Colonic mucosa (tissue), 2 donors: ENCODE data around the gene EDNRB. TPM values are rescaled to one million over a fixed set of nuclear protein-coding genes. Genes with fewer than 3 reads are reported as not detected.

ENCODE experiments used
- total RNA-seq, 2 donors: library from RNA; stranded (reverse); fragmentation: NEBNext Ultra II Directional in 1 of 2; extraction: Animal tissue kit (Norgen Biotek cat#: 25700) in 1 of 2; gene quantifications; one replicate each; pipeline ENCODE4 v1.2.1, GENCODE V29; 2021
- donor health status: DM: no; HTN: no; CAD: no.
- donor health status: DM: no; HTN: no; CAD: no.

The EDNRB gene
- total RNA-seq, 2 donors from 2014 or later: 6.3 to 14.5 TPM

Other genes starting within 250 kb of the EDNRB start
- 1 to 10 TPM; 2.1 to 3.5 TPM for gene SLAIN1, start 221.1 kb downstream of the EDNRB start, total RNA-seq